Cardiac muscle cell (in vitro differentiated cells and primary cell): ENCODE results near the gene GALNT18. TPM values are rescaled to one million over a fixed set of nuclear protein-coding genes. Genes with fewer than 3 reads are reported as not detected.
"Not testable (repeated sequence)": the region's sequence is repeated elsewhere in the genome, so short reads cannot be mapped to it uniquely, and the experiment has no call there.

Experiments
- DNase-seq, 2 donors: peaks; one replicate each; pipeline versions ENCODE4 v3.0.0 to v3.0.0-alpha.2; 2010 to 2017; ENCODE audit warnings: low read depth in 1 of 2, low spot score in 1 of 2
- H3K27ac ChIP-seq: fragments of 200-600 bp; sonication (generic); 2 replicates; pipeline ENCODE4 v1.5.1; 2016
- H3K27me3 ChIP-seq: fragments of 200-600 bp; sonication (generic); 2 replicates; pipeline ENCODE4 v1.6.0; 2016; ENCODE audit warnings: control low read depth
- H3K36me3 ChIP-seq: fragments of 200-600 bp; sonication (generic); 2 replicates; pipeline ENCODE4 v1.5.1; 2016; ENCODE audit warnings: control low read depth
- H3K4me1 ChIP-seq: fragments of 200-600 bp; sonication (generic); 2 replicates; pipeline ENCODE4 v1.8.1; 2017; ENCODE audit warnings: low read depth, mild to moderate bottlenecking, mixed run types
- H3K4me3 ChIP-seq: fragments of 200-600 bp; sonication (generic); 2 replicates; pipeline ENCODE4 v1.5.1; 2016; ENCODE audit warnings: mild to moderate bottlenecking
- H3K9me3 ChIP-seq: fragments of 200-600 bp; sonication (generic); 2 replicates; pipeline ENCODE4 v1.5.1; 2017; ENCODE audit warnings: low read depth, mild to moderate bottlenecking, control low read depth
- CTCF ChIP-seq: IDR thresholded peaks from 2 replicates; pipeline ENCODE4 v1.5.1; 2012; ENCODE audit warnings: low read depth, mild to moderate bottlenecking, low read length
- polyA plus RNA-seq: library from polyadenylated mRNA; unstranded; fragments of >200 nt; fragmentation: Nextera tagmentation; extraction: Ambion mirVana; gene quantifications from 2 replicates; pipeline ENCODE4 v1.2.1, GENCODE V29; 2016
- total RNA-seq: library from RNA; depleted of rRNA; stranded (reverse); fragments of >200 nt; gene quantifications from 2 replicates; pipeline ENCODE4 v1.2.3, GENCODE V29; 2016

GALNT18 gene
- total and polyA plus RNA-seq, 2 experiments from 2014 or later: 2.1 to 2.2 TPM

GRCh38 chr11:11451501-11452005, 170.3 kb downstream of the GALNT18 start:
- no peak for TF ChIP-seq CTCF
- no peak overlapping the region for H3K4me3 ChIP-seq
- peak in 1 of 2 donors; percentile 5 for DNase-seq
- H3K9me3 ChIP-seq: no peaks in the 10 kb centered on the region
- H3K27ac ChIP-seq: no peak overlapping the region
- no peaks in the 10 kb centered on the region for H3K36me3 ChIP-seq
- H3K27me3 ChIP-seq: no peaks in the 10 kb centered on the region
- H3K4me1 ChIP-seq: no peaks in the 10 kb centered on the region

GRCh38 chr11:11450744-11451362, 171.0 kb downstream of the GALNT18 start:
- Histone ChIP-seq H3K36me3 (no peaks in the 10 kb centered on the region), H3K27me3 (no peaks in the 10 kb centered on the region), H3K27ac (no peak overlapping the region), H3K4me3 (no peak overlapping the region), H3K4me1 (no peaks in the 10 kb centered on the region), H3K9me3 (no peaks in the 10 kb centered on the region)
- no peak for TF ChIP-seq CTCF
- peak in 1 of 2 donors; percentile 52 for DNase-seq

- no peak overlapping the region for H3K4me3 ChIP-seq
- DNase-seq: no peak
- no peaks in the 10 kb centered on the region for H3K4me1 ChIP-seq
- no peak overlapping the region for H3K27ac ChIP-seq
- no peak for TF ChIP-seq CTCF
- no peaks in the 10 kb centered on the region for H3K36me3 ChIP-seq
- no peaks in the 10 kb centered on the region for H3K9me3 ChIP-seq
- H3K27me3 ChIP-seq: no peaks in the 10 kb centered on the region
These were observed 172.5 kb downstream of the GALNT18 start for GRCh38 chr11:11449327-11449726.

GRCh38 chr11:11448626-11449025, 173.2 kb downstream of the GALNT18 start:
- no peaks in the 10 kb centered on the region for H3K27me3 ChIP-seq
- no peaks in the 10 kb centered on the region for H3K36me3 ChIP-seq
- no peak overlapping the region for H3K27ac ChIP-seq
- TF ChIP-seq CTCF: no peak
- H3K9me3 ChIP-seq: no peaks in the 10 kb centered on the region
- no peak overlapping the region for H3K4me3 ChIP-seq
- H3K4me1 ChIP-seq: no peaks in the 10 kb centered on the region
- no peak for DNase-seq

GRCh38 chr11:11447601-11448000, 174.2 kb downstream of the GALNT18 start:
- not testable (repeated sequence) for H3K27ac ChIP-seq, H3K36me3 ChIP-seq, H3K9me3 ChIP-seq, DNase-seq, H3K4me3 ChIP-seq, H3K27me3 ChIP-seq, H3K4me1 ChIP-seq

GRCh38 chr11:11446967-11447366, 174.8 kb downstream of the GALNT18 start:
- H3K36me3 ChIP-seq: no peaks in the 10 kb centered on the region
- no peak for DNase-seq
- H3K9me3 ChIP-seq: no peaks in the 10 kb centered on the region

More at GRCh38 chr11:11446967-11447366, 174.8 kb downstream of the GALNT18 start:
- no peak overlapping the region for H3K27ac ChIP-seq
- no peak for TF ChIP-seq CTCF
- H3K4me1 ChIP-seq: no peaks in the 10 kb centered on the region
- no peak overlapping the region for H3K4me3 ChIP-seq
- no peaks in the 10 kb centered on the region for H3K27me3 ChIP-seq
